GM23338 (cell line): ENCODE data around the gene UGT1A4.

Experiments used
- CREB1 ChIP-seq: fragments of 250-450 bp; sonication (Bioruptor Pico); IDR thresholded peaks from 2 replicates; pipeline ENCODE4 v1.5.0; 2020; ENCODE audit warnings: low read depth, mild to moderate bottlenecking, moderate library complexity
- CTCF ChIP-seq, 2 experiments: fragments of 200-600 bp in 1 of 2; sonication (generic) in 1 of 2; conservative IDR thresholded peaks; 2 replicates each; pipeline versions ENCODE4 v1.5.1 to v1.6.1; 2016 to 2017; ENCODE audit warnings: antibody characterized with exemption in 2 of 2, low read depth in 2 of 2, mild to moderate bottlenecking in 2 of 2, moderate library complexity in 1 of 2
- EZH2 ChIP-seq: fragments of 200-600 bp; sonication (generic); IDR thresholded peaks from one replicate; pipeline ENCODE4 v1.8.0; 2017; ENCODE audit warnings: antibody characterized with exemption, mild to moderate bottlenecking, low read depth; ENCODE audit not compliant: unreplicated experiment
- EZH2phosphoT487 ChIP-seq: fragments of 200-600 bp; sonication (generic); IDR thresholded peaks from one replicate; pipeline ENCODE4 v1.8.1; 2018; ENCODE audit warnings: antibody characterized with exemption; ENCODE audit not compliant: unreplicated experiment
- JUNB ChIP-seq: IDR thresholded peaks from one replicate; pipeline ENCODE4 v1.6.1; 2016; ENCODE audit warnings: antibody characterized with exemption; ENCODE audit not compliant: unreplicated experiment
- POLR2AphosphoS5 ChIP-seq: IDR thresholded peaks from 2 replicates; pipeline ENCODE4 v1.6.1; 2016; ENCODE audit warnings: antibody characterized with exemption, low read depth
- REST ChIP-seq: IDR thresholded peaks from one replicate; pipeline ENCODE4 v1.6.1; 2018; ENCODE audit warnings: antibody characterized with exemption; ENCODE audit not compliant: unreplicated experiment

GRCh38 chr2:233684640-233685039 is 33.9 kb upstream of the UGT1A4 start:
- TF ChIP-seq POLR2AphosphoS5 (no peak), CTCF (conservative IDR thresholded peaks at IDR 0.05; ENCODE audit: low read depth in 2 of 2) (no peak), CREB1 (CRISPR knock-in tag) (no peak), EZH2 (no peak), REST (no peak), EZH2phosphoT487 (no peak), JUNB (no peak)
